Gastroesophageal sphincter (tissue), 4 donors: ENCODE data around the gene PSTPIP1. TPM values are rescaled to one million over a fixed set of nuclear protein-coding genes. Genes with fewer than 3 reads are reported as not detected.

Experiments used
- ATAC-seq: fragments of 150-250 bp; one replicate; pipeline ENCODE4 v1.9.1; 2016; ENCODE audit warnings: mild to moderate bottlenecking, moderate library complexity
- H3K27ac ChIP-seq, 4 donors: fragments of 200-600 bp; sonication (generic) in 3 of 4; 1 replicate in 3 of 4; 2 replicates in 1 of 4; pipeline ENCODE4 v1.5.1; 2016 to 2019
- H3K27me3 ChIP-seq: fragments of 200-600 bp; sonication (generic); one replicate; pipeline ENCODE4 v1.5.1; 2019
- H3K36me3 ChIP-seq, 2 donors: fragments of 200-600 bp; sonication (generic); one replicate each; pipeline ENCODE4 v1.5.1; 2019; ENCODE audit warnings: control low read depth in 1 of 2
- H3K4me1 ChIP-seq, 3 donors: fragments of 200-600 bp; sonication (generic); 1 replicate in 2 of 3; 2 replicates in 1 of 3; pipeline ENCODE4 v1.5.1; 2016 to 2019; ENCODE audit warnings: control low read depth in 2 of 3
- H3K4me3 ChIP-seq, 2 donors: fragments of 200-600 bp; sonication (generic); one replicate each; pipeline ENCODE4 v1.5.1; 2019; ENCODE audit warnings: mild to moderate bottlenecking in 1 of 2, moderate library complexity in 1 of 2
- H3K9me3 ChIP-seq, 3 donors: fragments of 200-600 bp; sonication (generic); one replicate each; pipeline ENCODE4 v1.5.1; 2017 to 2019; ENCODE audit warnings: control low read depth in 2 of 3
- CTCF ChIP-seq, 4 experiments: fragments of 200-600 bp in 2 of 4; fragments of 450-650 bp in 2 of 4; sonication (generic) in 1 of 4; IDR thresholded peaks; one replicate each; pipeline ENCODE4 v1.5.1; 2017 to 2019; ENCODE audit warnings: antibody characterized with exemption in 4 of 4, mild to moderate bottlenecking in 2 of 4, moderate library complexity in 2 of 4
- EP300 ChIP-seq: sonication (generic); formaldehyde crosslinking; IDR thresholded peaks from one replicate; pipeline ENCODE4 v1.6.1; 2017; ENCODE audit warnings: antibody characterized with exemption, mild to moderate bottlenecking
- POLR2A ChIP-seq, 2 donors: fragments of 450-650 bp; IDR thresholded peaks; one replicate each; pipeline ENCODE4 v1.6.1; 2017; ENCODE audit warnings: antibody characterized with exemption in 2 of 2, mild to moderate bottlenecking in 2 of 2, moderate library complexity in 1 of 2
- POLR2AphosphoS5 ChIP-seq: sonication (generic); formaldehyde crosslinking; IDR thresholded peaks from one replicate; pipeline ENCODE4 v1.6.1; 2017; ENCODE audit warnings: antibody characterized with exemption
- WGBS, 2 donors: methylation state at CpG; one replicate each; pipeline ENCODE4 v1.1.5; 2018; ENCODE audit warnings: low coverage in 1 of 2; 5-methylcytosine and 5-hydroxymethylcytosine counted together
- total RNA-seq, 4 donors: library from RNA; depleted of rRNA; stranded (reverse); fragments of >200 nt; gene quantifications; one replicate each; pipeline ENCODE4 v1.1.0, GENCODE V29; 2016

Gene PSTPIP1
- total RNA-seq, 4 donors from 2014 or later = 7.1 to 18.2 (median 9.0) TPM

DNA sequence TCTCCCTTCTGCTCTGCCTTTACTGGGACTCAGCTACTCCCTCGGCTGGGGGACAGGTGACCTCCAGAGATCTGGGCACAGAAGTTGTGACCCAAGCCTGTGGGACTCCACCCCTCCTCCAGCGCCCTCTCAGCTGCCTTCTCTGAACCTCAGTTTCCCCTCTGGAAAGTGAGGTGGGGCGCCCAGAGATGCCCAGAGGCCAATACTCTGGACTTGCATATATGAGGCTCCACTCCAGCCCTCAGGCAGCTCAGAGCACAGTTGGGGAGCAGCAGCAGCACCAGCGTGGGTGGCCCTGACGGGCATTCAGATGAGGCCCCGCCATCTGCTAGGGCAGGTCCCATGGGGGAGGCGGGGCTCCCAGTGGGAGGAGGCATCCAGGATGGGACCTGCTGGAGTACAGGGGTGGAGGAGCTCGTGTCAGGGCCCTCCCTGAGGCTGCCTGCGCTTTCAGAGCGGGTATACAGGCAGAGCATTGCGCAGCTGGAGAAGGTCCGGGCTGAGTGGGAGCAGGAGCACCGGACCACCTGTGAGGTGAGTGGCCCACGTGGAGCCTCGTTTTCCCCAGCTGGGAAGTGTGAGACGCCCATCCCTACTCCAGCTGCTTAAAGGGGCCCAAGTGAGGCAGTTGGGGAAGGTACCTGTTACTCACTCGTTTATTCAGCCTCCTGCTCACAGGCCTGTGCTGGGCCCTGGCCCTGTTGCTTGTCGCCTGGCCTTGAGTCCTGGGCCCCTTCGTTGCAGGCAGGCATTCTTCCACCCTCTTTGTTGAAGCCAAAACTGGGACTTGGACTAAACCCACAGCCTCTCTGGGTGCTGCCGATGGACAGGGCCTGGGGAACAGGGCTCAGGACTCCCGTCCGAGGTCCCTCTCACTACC lies 35.4 kb downstream of the PSTPIP1 start:
- Histone ChIP-seq H3K27me3 (peaks cover 14% of the 10 kb centered on the region), H3K9me3 (no peaks in the 10 kb centered on the region), H3K27ac (no peak overlapping the region), H3K4me1 (peaks cover 0 to 12% (median 3%) of the 10 kb centered on the region in 3 donors), H3K4me3 (no peak overlapping the region), H3K36me3 (no peaks in the 10 kb centered on the region)
- TF ChIP-seq POLR2A (IDR thresholded peaks at IDR 0.05) (no peak), EP300 (no peak), POLR2AphosphoS5 (no peak), CTCF (IDR thresholded peaks at IDR 0.05) (no peak)
- no peak for ATAC-seq
- 64% methylated on average over 10 of the region's 22 CpGs; no CpG with 5 or more reads in 1 of the 2 donors for WGBS, 2 donors

DNA sequence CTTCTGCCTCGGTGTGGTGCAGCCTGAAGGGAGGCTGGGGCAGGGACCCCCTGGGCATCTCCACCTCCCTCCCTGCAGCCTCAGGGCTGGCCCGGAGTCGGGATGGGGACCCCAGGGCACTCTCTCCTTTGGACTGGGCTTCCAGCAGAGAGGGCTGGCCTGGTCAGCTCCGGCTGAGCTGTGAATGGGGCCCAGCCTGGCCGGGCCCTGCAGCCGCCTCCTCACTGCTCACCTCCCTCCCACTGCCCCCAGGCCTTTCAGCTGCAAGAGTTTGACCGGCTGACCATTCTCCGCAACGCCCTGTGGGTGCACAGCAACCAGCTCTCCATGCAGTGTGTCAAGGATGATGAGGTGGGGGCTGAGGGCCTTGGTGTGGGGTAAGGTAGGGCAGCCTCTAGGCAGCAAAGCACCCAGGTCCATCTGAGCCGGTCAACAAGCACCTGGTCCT lies 36.0 kb downstream of the PSTPIP1 start:
- Histone ChIP-seq H3K9me3 (no peaks in the 10 kb centered on the region), H3K27me3 (peaks cover 14% of the 10 kb centered on the region), H3K4me3 (no peak overlapping the region), H3K27ac (no peak overlapping the region), H3K36me3 (peaks cover 0 to 3% of the 10 kb centered on the region in 2 donors), H3K4me1 (peaks cover 0 to 12% (median 3%) of the 10 kb centered on the region in 3 donors)
- WGBS, 2 donors = no CpG with 5 or more reads among the region's 10 CpGs
- no peak for ATAC-seq
- TF ChIP-seq CTCF (IDR thresholded peaks at IDR 0.05) (no peak), EP300 (no peak), POLR2A (IDR thresholded peaks at IDR 0.05) (no peak), POLR2AphosphoS5 (no peak)

- 86% methylated on average over 4 of the region's 12 CpGs; no CpG with 5 or more reads in 1 of the 2 donors for WGBS, 2 donors
- Histone ChIP-seq H3K27me3 (peaks cover 14% of the 10 kb centered on the region), H3K4me1 (peaks cover 0 to 12% (median 3%) of the 10 kb centered on the region in 3 donors), H3K4me3 (no peak overlapping the region), H3K27ac (no peak overlapping the region), H3K36me3 (peaks cover 0 to 8% of the 10 kb centered on the region in 2 donors), H3K9me3 (no peaks in the 10 kb centered on the region)
- ATAC-seq = no peak
- no peak for TF ChIP-seq CTCF (IDR thresholded peaks at IDR 0.05)
- TF ChIP-seq EP300 = no peak
- no peak for TF ChIP-seq POLR2A (IDR thresholded peaks at IDR 0.05)
- no peak for TF ChIP-seq POLR2AphosphoS5
These were observed 36.6 kb downstream of the PSTPIP1 start for GRCh38 chr15:77031376-77032050.

DNA sequence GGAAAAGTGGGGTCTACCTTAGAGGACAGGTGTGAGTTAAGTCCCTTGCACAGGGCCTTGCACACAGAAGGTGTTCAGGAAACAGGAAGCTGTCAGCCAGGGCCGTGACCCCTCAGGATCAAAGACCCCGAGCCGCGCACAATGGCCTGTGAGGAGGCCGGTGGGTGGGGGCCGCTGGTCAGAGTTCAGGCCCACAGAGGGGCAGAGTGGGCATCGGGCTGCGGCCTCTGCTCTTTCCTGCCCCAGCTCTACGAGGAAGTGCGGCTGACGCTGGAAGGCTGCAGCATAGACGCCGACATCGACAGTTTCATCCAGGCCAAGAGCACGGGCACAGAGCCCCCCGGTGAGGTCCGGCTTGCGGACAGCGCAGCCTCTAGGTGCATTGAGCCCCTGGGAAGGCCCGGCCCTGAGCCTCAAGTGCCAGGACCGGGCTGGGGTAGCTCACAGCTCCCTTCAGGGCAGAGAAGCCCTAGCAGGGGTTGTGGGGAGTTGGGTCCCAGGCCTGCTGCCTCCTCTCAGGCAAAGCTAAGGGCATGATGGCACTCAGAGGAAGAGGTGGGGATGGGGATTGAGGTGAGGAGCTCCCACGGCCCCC lies 37.2 kb downstream of the PSTPIP1 start:
- H3K4me1 ChIP-seq = peaks cover 0 to 12% (median 3%) of the 10 kb centered on the region in 3 donors
- H3K4me3 ChIP-seq = no peak overlapping the region
- WGBS, 2 donors = no CpG with 5 or more reads among the region's 22 CpGs
- no peak for ATAC-seq
- no peak overlapping the region for H3K27ac ChIP-seq
- TF ChIP-seq CTCF (IDR thresholded peaks at IDR 0.05) (no peak), EP300 (no peak), POLR2A (IDR thresholded peaks at IDR 0.05) (no peak), POLR2AphosphoS5 (no peak)
- H3K9me3 ChIP-seq = no peaks in the 10 kb centered on the region
- H3K36me3 ChIP-seq = peaks cover 0 to 14% of the 10 kb centered on the region in 2 donors
- peaks cover 14% of the 10 kb centered on the region for H3K27me3 ChIP-seq
